Endothelial cell (in vitro differentiated cells): ENCODE data around the gene KRTAP5-5. TPM values are rescaled to one million over a fixed set of nuclear protein-coding genes. Genes with fewer than 3 reads are reported as not detected.

ENCODE experiments used
- DNase-seq: peaks from one replicate; pipeline ENCODE4 v3.0.0; 2021; ENCODE audit warnings: low spot score
- H3K27ac Mint-ChIP-seq: one replicate; pipeline ENCODE4 v1.8.0; 2021; ENCODE audit warnings: mixed read lengths, inconsistent platforms; ENCODE audit not compliant: unreplicated experiment
- H3K27me3 Mint-ChIP-seq: one replicate; pipeline ENCODE4 v1.8.0; 2021; ENCODE audit warnings: mild to moderate bottlenecking, moderate library complexity, mixed read lengths, inconsistent platforms; ENCODE audit not compliant: unreplicated experiment
- H3K36me3 Mint-ChIP-seq: one replicate; pipeline ENCODE4 v1.8.0; 2021; ENCODE audit warnings: mild to moderate bottlenecking, low read depth, mixed read lengths, inconsistent platforms; ENCODE audit not compliant: unreplicated experiment
- H3K4me1 Mint-ChIP-seq: one replicate; pipeline ENCODE4 v1.8.0; 2021; ENCODE audit warnings: mild to moderate bottlenecking, mixed read lengths, inconsistent platforms; ENCODE audit not compliant: unreplicated experiment
- H3K4me3 Mint-ChIP-seq: one replicate; pipeline ENCODE4 v1.8.0; 2021; ENCODE audit warnings: mild to moderate bottlenecking, mixed read lengths, inconsistent platforms; ENCODE audit not compliant: unreplicated experiment
- H3K9me3 Mint-ChIP-seq: one replicate; pipeline ENCODE4 v1.8.0; 2021; ENCODE audit warnings: mixed read lengths, inconsistent platforms; ENCODE audit not compliant: unreplicated experiment
- total RNA-seq: library from RNA; stranded (reverse); fragmentation: NEBNext Ultra II Directional; extraction: Animal tissue kit (Norgen Biotek cat#: 25700); gene quantifications from one replicate; pipeline ENCODE4 v1.2.1, GENCODE V29; 2021; ENCODE audit not compliant: unreplicated experiment
- TF ChIP-seq, protein P1 (sequence below): fragments of 200-600 bp; sonication (generic); IDR thresholded peaks from one replicate; pipeline ENCODE4 v1.5.0; 2021; ENCODE audit warnings: antibody characterized with exemption; ENCODE audit not compliant: unreplicated experiment

KRTAP5-5 gene
- total RNA-seq, 1 donor from 2014 or later: not detected

DNA sequence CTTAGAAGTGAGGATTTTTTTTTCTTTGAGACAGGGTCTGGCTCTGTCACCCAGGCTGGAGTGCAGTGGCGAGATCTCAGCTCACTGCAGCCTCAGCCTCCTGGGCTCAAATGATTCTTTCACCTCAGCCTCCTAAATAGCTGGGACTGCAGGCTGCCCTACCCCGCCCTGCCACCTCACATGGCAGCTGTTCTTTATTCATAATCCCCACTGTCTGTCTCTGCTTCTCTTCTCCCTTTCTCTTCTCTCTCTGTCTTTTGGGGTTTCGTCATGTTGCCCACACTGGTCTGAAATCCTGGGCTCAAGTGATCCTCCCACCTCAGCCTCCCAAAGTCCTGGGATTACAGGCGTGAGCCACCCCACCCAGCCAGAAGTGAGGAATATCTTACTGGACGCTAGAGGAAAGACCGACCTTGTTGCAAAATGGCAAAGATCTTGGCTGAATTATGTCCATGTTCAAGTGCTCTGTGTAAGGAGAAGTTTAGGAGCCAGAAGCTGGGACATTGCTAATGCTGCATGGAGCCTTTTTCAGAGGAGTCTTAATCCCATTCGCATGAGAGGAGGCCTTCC, 21.9 kb downstream of the KRTAP5-5 start:
- Mint-ChIP-seq H3K27ac (no peak overlapping the region), H3K27me3 (peaks cover 14% of the 10 kb centered on the region), H3K4me1 (no peaks in the 10 kb centered on the region), H3K36me3 (no peaks in the 10 kb centered on the region), H3K4me3 (no peak overlapping the region), H3K9me3 (no peaks in the 10 kb centered on the region)
- TF ChIP-seq, protein P1, sequence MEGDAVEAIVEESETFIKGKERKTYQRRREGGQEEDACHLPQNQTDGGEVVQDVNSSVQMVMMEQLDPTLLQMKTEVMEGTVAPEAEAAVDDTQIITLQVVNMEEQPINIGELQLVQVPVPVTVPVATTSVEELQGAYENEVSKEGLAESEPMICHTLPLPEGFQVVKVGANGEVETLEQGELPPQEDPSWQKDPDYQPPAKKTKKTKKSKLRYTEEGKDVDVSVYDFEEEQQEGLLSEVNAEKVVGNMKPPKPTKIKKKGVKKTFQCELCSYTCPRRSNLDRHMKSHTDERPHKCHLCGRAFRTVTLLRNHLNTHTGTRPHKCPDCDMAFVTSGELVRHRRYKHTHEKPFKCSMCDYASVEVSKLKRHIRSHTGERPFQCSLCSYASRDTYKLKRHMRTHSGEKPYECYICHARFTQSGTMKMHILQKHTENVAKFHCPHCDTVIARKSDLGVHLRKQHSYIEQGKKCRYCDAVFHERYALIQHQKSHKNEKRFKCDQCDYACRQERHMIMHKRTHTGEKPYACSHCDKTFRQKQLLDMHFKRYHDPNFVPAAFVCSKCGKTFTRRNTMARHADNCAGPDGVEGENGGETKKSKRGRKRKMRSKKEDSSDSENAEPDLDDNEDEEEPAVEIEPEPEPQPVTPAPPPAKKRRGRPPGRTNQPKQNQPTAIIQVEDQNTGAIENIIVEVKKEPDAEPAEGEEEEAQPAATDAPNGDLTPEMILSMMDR: no peak
- no peak for DNase-seq

DNA sequence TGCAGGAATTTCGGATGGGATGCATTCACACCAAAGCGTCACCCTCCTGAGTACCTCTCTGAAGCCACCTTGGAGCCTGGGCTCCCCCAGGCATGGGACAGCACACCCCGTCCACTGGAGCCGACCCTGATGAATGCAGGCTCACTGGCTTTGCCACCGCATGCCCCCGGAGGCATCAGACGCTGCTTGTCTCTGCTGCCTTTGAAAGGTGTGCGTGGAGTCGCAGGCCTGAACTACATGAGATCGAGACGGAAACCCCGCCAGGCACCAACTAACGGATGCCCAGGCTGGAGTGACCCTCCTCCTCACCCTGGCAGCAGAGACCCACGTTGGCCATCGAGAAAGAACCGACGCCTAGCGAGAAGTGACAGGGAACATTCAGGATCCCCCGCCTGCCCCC, 22.5 kb downstream of the KRTAP5-5 start:
- H3K9me3 Mint-ChIP-seq: no peaks in the 10 kb centered on the region
- no peaks in the 10 kb centered on the region for H3K4me1 Mint-ChIP-seq
- H3K27me3 Mint-ChIP-seq: peaks cover 14% of the 10 kb centered on the region
- no peak overlapping the region for H3K27ac Mint-ChIP-seq
- TF ChIP-seq, protein P1: no peak
- DNase-seq: no peak
- no peaks in the 10 kb centered on the region for H3K36me3 Mint-ChIP-seq
- H3K4me3 Mint-ChIP-seq: no peak overlapping the region

DNA sequence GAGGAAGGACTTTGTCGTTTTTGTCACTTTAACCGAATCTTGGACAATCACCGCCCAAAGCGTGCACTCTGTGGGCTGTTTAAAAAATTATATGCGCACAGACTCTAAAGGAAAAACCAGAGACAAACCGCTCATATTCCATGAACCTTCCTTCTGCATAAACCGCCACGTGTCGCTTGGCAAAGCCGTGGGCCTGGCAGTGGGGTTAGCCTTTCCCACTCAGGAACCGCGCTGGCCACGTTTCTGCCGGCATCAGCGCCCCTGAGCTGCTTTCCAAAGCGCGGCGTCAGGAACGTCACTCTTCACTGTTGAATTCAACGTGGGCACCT, 22.8 kb downstream of the KRTAP5-5 start:
- H3K27me3 Mint-ChIP-seq: peaks cover 14% of the 10 kb centered on the region
- no peak overlapping the region for H3K4me3 Mint-ChIP-seq
- H3K27ac Mint-ChIP-seq: no peak overlapping the region
- H3K36me3 Mint-ChIP-seq: no peaks in the 10 kb centered on the region
- H3K4me1 Mint-ChIP-seq: no peaks in the 10 kb centered on the region
- TF ChIP-seq, protein P1: no peak
- H3K9me3 Mint-ChIP-seq: no peaks in the 10 kb centered on the region
- no peak for DNase-seq

DNA sequence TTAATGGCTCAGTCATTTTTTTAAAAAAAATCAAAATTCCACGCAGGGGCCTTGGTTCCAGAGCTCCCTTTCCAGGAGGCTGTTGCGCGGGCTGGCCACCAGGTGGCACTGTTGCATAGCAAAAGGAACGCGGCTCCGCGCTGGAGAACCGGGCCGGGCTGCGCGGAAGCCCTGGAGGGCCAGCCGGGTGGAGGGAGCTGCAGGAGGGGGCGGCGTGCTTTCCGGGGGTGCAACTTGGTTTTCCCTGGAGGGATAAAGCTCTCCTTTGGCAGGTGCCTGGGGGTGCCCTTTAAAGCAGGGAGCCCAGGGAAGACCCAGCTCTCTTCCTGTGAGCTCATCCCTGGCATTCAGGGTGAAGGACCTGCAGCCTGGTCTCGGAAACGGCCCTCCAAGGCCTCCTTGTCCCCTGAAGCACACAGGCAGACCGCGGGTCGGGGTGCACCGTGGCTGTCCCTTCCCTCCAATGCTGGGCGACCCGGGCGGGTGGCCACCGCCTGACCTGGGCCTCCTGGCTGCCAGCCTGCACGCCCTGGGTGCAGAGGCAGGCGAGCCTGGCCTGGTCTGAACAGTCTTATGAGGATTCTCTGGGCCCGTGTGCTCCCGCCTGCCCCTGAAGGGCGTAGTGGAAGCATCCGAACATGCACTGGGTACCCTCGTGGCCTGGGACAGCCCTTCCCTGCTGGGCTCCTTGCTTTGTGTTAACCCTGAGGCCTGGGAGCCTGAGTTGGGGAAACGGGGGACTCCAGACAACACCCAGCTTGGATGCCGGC, 23.4 kb downstream of the KRTAP5-5 start:
- Mint-ChIP-seq H3K36me3 (no peaks in the 10 kb centered on the region), H3K4me1 (no peaks in the 10 kb centered on the region), H3K4me3 (no peak overlapping the region), H3K27me3 (peaks cover 14% of the 10 kb centered on the region), H3K9me3 (no peaks in the 10 kb centered on the region), H3K27ac (no peak overlapping the region)
- DNase-seq: peak; percentile 90
- TF ChIP-seq, protein P1: peak; percentile 99

DNA sequence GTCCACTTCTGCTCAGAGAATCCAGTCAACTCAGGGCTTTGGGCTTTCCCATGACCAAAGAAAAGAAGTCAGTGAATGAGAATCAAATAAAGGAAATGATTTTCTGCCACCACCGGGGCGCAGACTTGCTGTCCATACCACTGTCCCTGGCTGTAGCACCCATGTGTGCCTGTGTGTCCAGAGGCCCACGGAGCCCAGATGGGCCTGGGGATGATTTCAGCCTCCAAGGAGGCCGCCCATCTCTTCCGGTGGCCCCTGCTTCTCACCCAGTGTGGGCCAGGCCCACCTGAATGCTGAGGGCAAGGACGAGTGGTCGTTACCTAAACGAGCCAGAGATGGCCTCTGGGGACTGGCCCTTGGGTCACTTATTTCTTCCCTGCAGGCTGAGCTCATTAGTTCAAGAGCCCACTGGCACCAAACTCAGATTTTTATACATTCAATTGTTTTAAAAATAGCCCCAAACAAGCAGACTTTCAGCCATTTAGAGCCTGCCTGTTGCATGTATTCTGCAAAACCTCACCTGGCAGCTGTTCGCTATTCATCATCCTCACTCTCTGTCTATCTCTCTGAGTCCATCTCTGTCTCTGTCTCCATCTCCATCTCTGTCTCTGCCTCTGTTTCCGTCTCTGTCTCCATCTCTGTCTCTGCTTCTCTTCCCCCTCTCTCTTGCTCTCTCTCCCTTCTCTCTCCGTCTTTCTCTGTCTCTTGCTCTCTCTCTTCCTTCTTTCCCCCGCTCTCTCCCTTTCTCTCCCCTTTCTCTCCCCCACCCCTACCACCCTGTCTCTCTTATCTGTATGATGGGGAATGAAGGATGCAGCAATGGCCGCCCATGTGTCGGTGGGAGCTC, 24.2 kb downstream of the KRTAP5-5 start:
- Mint-ChIP-seq H3K27ac (no peak overlapping the region), H3K9me3 (no peaks in the 10 kb centered on the region), H3K4me3 (no peak overlapping the region), H3K27me3 (peaks cover 14% of the 10 kb centered on the region), H3K4me1 (no peaks in the 10 kb centered on the region), H3K36me3 (no peaks in the 10 kb centered on the region)
- no peak for DNase-seq
- TF ChIP-seq, protein P1: no peak
